Progenitor cell of endocrine pancreas (in vitro differentiated cells): ENCODE results near the gene IL2RA. TPM values are rescaled to one million over a fixed set of nuclear protein-coding genes. Genes with fewer than 3 reads are reported as not detected.

Experiments
- total RNA-seq: library from RNA; stranded (reverse); gene quantifications from 2 replicates; pipeline ENCODE4 v1.2.1, GENCODE V29; 2021

Gene IL2RA
- total RNA-seq, 1 donor from 2014 or later: not detected

Other genes starting within 250 kb of the IL2RA start
- 284 and 287 TPM in 2 replicates for gene GDI2, start 248.9 kb downstream of the IL2RA start, total RNA-seq
- 16.8 and 18.0 TPM in 2 replicates for gene ANKRD16, start 172.5 kb downstream of the IL2RA start, total RNA-seq
- 85.5 and 87.4 TPM in 2 replicates for gene FBH1, start 172.1 kb downstream of the IL2RA start, total RNA-seq
- 0.48 and 1.5 TPM in 2 replicates for gene IL15RA, start 84.8 kb downstream of the IL2RA start, total RNA-seq
- 122 and 138 TPM in 2 replicates for gene RBM17, start 26.7 kb upstream of the IL2RA start, total RNA-seq
- 63.9 and 64.5 TPM in 2 replicates for gene PFKFB3, start 140.6 kb upstream of the IL2RA start, total RNA-seq